Endothelial cell of umbilical vein (primary cell): ENCODE data around the gene POC5.

Experiments used
- EZH2 ChIP-seq: IDR thresholded peaks from 2 replicates; pipeline ENCODE4 v1.6.1; 2012; ENCODE audit warnings: borderline replicate concordance, low read depth, mild to moderate bottlenecking, moderate library complexity, low read length, inconsistent platforms; ENCODE audit not compliant: severe bottlenecking
- GATA2 ChIP-seq: IDR thresholded peaks from 2 replicates; pipeline ENCODE4 v1.7.0; 2011; ENCODE audit warnings: low read depth, mild to moderate bottlenecking, moderate library complexity, mixed read lengths, low read length; ENCODE audit not compliant: insufficient read length, insufficient read depth
- JUN ChIP-seq: IDR thresholded peaks from 2 replicates; pipeline ENCODE4 v1.6.1; 2011; ENCODE audit warnings: borderline replicate concordance, low read depth; ENCODE audit not compliant: insufficient read length, insufficient read depth
- MYC ChIP-seq: IDR thresholded peaks from one replicate; pipeline ENCODE4 v1.6.1; 2011; ENCODE audit warnings: mild to moderate bottlenecking, low read depth, low read length
- POLR2A ChIP-seq: IDR thresholded peaks from 2 replicates; pipeline ENCODE4 v1.6.1; 2012; ENCODE audit warnings: low read depth, mild to moderate bottlenecking, control low read depth, low read length
- POLR2AphosphoS5 ChIP-seq: IDR thresholded peaks from 2 replicates; pipeline ENCODE4 v1.6.1; 2012; ENCODE audit warnings: low read depth, mild to moderate bottlenecking, control low read depth, low read length, moderate library complexity; ENCODE audit not compliant: insufficient read depth
- TF ChIP-seq, protein P1 (sequence below), 2 donors: IDR thresholded peaks; 1 replicate in 1 of 2; 2 replicates in 1 of 2; pipeline ENCODE4 v1.5.1; 2011; ENCODE audit warnings: low read length in 2 of 2, mild to moderate bottlenecking in 2 of 2, moderate library complexity in 2 of 2, control low read depth in 1 of 2, inconsistent platforms in 1 of 2, low read depth in 1 of 2; ENCODE audit not compliant: insufficient read depth in 1 of 2; ENCODE audit errors: extremely low read depth in 1 of 2
- TF ChIP-seq, protein P2 (sequence below): IDR thresholded peaks from 2 replicates; pipeline ENCODE4 v1.6.1; 2011; ENCODE audit not compliant: insufficient read depth, insufficient read length

DNA sequence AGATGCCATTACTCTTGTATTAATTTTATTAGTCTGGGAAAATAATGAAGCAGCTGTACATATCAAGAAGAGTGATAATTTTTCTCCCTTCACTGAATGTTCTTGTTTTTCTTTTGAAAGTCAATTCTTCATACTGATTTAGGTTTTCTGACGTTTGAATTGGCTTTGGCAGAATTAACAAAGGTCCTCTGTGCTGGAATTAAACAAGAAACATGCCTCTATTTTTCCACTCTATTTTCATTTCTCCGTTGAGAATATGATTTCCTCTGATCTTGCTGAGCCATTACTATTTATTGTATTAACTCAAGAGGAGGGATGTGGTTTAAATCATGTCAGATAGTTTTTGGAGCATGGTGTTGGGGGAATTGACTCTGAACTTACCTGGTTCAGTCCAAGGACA is 63.7 kb downstream of the POC5 start:
- TF ChIP-seq, protein P1, sequence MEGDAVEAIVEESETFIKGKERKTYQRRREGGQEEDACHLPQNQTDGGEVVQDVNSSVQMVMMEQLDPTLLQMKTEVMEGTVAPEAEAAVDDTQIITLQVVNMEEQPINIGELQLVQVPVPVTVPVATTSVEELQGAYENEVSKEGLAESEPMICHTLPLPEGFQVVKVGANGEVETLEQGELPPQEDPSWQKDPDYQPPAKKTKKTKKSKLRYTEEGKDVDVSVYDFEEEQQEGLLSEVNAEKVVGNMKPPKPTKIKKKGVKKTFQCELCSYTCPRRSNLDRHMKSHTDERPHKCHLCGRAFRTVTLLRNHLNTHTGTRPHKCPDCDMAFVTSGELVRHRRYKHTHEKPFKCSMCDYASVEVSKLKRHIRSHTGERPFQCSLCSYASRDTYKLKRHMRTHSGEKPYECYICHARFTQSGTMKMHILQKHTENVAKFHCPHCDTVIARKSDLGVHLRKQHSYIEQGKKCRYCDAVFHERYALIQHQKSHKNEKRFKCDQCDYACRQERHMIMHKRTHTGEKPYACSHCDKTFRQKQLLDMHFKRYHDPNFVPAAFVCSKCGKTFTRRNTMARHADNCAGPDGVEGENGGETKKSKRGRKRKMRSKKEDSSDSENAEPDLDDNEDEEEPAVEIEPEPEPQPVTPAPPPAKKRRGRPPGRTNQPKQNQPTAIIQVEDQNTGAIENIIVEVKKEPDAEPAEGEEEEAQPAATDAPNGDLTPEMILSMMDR (IDR thresholded peaks at IDR 0.05; ENCODE audit: extremely low read depth in 1 of 2, insufficient read depth in 1 of 2, low read depth in 1 of 2, low read length in 2 of 2), result no peak
- TF ChIP-seq POLR2A, result no peak
- TF ChIP-seq POLR2AphosphoS5, result no peak
- no peak for TF ChIP-seq EZH2
- TF ChIP-seq MYC, result no peak
- TF ChIP-seq, protein P2, sequence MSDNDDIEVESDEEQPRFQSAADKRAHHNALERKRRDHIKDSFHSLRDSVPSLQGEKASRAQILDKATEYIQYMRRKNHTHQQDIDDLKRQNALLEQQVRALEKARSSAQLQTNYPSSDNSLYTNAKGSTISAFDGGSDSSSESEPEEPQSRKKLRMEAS, result no peak
- TF ChIP-seq JUN, result no peak
- no peak for TF ChIP-seq GATA2
